ENCODE results near the gene TPGS1. TPM values are rescaled to one million over a fixed set of nuclear protein-coding genes. Genes with fewer than 3 reads are reported as not detected.

TPGS1 gene
- total RNA-seq, 4 donors from 2014 or later: 23.4 to 73.8 (median 62.1) TPM

DNA sequence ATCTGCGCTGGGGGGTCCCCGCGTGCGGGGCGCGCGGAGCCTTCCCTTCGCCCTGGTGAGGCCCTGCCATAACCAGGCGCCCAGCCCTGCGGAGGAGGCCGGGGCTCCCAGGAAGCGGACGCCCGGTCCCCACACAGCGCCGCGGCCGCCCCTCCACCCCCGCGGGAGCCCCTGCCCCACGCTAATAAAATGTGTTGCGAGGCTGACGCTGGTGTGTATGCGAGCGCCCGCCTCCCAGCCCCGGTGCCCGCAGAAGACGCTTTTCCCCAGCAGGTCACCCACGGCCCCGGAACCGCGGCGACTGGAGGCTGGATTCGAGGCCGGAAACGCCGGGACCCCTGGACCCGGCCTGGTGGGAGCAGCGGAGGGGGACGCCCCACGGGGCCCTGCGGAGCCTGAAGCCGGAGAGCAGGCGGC, 12.2 kb downstream of the TPGS1 start:
- H3K4me3 ChIP-seq (ENCODE audit: low read depth, poor library complexity, severe bottlenecking): no peak overlapping the region
- TF ChIP-seq POLR2A (IDR thresholded peaks at IDR 0.05): no peak
- TF ChIP-seq, protein P1, sequence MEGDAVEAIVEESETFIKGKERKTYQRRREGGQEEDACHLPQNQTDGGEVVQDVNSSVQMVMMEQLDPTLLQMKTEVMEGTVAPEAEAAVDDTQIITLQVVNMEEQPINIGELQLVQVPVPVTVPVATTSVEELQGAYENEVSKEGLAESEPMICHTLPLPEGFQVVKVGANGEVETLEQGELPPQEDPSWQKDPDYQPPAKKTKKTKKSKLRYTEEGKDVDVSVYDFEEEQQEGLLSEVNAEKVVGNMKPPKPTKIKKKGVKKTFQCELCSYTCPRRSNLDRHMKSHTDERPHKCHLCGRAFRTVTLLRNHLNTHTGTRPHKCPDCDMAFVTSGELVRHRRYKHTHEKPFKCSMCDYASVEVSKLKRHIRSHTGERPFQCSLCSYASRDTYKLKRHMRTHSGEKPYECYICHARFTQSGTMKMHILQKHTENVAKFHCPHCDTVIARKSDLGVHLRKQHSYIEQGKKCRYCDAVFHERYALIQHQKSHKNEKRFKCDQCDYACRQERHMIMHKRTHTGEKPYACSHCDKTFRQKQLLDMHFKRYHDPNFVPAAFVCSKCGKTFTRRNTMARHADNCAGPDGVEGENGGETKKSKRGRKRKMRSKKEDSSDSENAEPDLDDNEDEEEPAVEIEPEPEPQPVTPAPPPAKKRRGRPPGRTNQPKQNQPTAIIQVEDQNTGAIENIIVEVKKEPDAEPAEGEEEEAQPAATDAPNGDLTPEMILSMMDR (IDR thresholded peaks at IDR 0.05): no peak
- intact Hi-C loops (cut with DNase I; ENCODE audit: low total_unique reads): no loop called here
- 88 to 93% methylated on average over 19 to 41 of the region's 45 CpGs for WGBS, 2 donors
- DNase-seq (ENCODE audit: low spot score in 2 of 2): no peak

DNA sequence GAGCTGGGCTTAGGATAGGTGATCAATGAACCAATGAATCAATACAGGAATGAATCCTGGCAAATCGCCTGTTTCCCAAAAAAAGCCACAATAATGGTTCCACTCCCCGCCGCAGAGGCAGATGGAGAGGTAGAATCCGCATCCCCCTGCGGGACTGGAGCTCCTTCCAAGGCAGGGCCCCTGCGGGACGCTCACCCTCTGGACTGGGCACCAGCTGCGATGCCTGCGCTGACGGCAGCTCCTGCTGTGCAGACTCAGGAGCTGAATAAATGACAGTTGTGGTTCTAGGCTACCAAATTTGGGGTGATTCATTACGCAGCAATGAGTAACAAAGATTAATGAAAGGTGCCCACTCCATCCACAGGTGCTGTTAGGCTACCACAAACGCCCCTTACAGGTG, 15.4 kb downstream of the TPGS1 start:
- DNase-seq (ENCODE audit: low spot score in 2 of 2): no peak
- TF ChIP-seq POLR2A (IDR thresholded peaks at IDR 0.05): no peak
- TF ChIP-seq, protein P1 (IDR thresholded peaks at IDR 0.05): no peak
- 93 to 94% methylated on average over 12 of the region's 12 CpGs for WGBS, 2 donors

DNA sequence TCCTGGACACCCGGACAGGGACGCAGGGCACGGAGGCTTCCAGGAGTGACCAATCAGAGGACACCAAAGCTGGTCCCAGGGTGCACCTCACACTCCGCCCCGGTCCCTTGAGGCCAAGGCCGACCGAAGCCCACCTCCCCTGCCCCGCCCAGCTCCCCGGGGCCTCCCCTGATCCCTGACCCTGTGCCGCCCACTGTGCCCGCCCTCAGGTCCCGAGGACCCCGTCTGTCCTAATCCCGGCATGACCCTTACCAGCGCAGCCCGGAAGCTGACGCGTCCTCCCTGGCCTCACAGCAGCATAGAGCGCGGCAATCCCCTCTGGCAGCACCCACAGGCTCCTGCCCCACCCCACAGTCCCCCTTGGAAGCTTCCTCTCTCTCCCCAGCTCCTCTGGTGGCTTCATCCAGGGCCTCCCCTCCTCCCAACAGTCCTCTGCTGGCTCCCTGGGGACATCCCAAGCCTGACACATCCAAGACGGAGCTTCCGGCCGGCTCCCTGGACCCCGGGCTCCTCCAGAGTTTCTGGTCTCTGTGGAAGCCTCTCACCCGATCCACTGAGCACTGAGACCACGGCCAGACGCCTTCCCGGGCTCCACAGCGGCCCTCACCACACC, 16.9 kb downstream of the TPGS1 start:
- DNase-seq (ENCODE audit: low spot score in 2 of 2): no peak
- WGBS, 2 donors: 51 to 58% methylated on average over 20 to 29 of the region's 29 CpGs
- intact Hi-C loops (cut with DNase I; ENCODE audit: low total_unique reads): no loop called here
- TF ChIP-seq, protein P1 (IDR thresholded peaks at IDR 0.05): no peak
- no peak for TF ChIP-seq POLR2A (IDR thresholded peaks at IDR 0.05)
- H3K4me3 ChIP-seq (ENCODE audit: low read depth, poor library complexity, severe bottlenecking): no peak overlapping the region

More for the DNA sequence above, 15.4 kb downstream of the TPGS1 start:
- no peak overlapping the region for H3K4me3 ChIP-seq (ENCODE audit: low read depth, poor library complexity, severe bottlenecking)
- intact Hi-C loops (cut with DNase I; ENCODE audit: low total_unique reads): no loop called here

DNA sequence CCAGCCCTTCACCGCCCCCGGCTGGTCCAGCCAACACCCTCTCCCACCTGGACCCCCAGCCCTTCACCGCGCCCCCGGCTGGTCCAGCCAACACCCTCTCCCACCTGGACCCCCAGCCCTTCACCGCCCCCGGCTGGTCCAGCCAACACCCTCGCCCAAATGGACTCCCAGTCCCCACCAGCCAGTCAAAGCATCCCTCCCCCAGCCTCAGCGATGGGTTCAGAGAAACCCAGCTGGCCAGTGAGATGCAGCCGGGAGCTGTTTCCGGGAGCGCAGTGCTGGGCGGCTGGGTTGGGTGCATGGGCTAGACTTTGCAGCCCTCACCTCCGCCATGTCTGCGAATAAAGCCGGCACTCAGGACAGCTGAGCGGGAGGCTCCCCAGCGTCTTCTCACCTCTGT, 17.7 kb downstream of the TPGS1 start:
- intact Hi-C loops (cut with DNase I; ENCODE audit: low total_unique reads): no loop called here
- 70% methylated on average over 13 to 18 of the region's 18 CpGs for WGBS, 2 donors

DNA sequence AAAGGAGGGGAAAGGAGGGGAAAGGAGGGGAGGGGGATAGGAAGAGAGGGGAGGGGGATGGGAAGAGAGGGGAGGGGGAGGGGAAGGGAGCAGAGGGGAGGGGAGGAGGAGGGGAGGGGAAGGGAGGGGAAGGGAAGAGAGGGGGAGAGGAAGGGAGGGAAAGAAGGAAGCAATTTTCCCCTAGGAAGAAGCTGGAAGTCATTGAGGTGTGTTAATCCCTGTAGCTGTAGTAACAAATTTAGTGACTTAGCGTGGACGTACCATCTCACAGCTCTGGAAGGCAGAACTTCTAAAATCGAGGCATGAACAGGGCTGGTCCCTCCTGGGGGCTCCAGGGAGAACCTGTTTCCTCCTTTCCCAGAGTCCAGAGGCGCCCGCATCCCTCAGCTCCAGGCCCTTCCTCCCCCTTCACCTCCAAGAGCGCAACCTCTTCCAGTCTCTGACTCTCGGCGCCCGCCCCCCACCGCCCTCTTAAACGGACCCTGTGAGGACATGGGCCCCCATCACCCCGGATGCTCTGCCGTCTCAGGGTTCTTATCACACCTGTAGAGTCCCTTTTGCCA, 18.6 kb downstream of the TPGS1 start:
- H3K4me3 ChIP-seq (ENCODE audit: low read depth, poor library complexity, severe bottlenecking): no peak overlapping the region
- 42 to 49% methylated on average over 13 of the region's 13 CpGs for WGBS, 2 donors
- TF ChIP-seq, protein P1 (IDR thresholded peaks at IDR 0.05): no peak
- TF ChIP-seq POLR2A (IDR thresholded peaks at IDR 0.05): no peak
- DNase-seq (ENCODE audit: low spot score in 2 of 2): no peak
- intact Hi-C loops (cut with DNase I; ENCODE audit: low total_unique reads): no loop called here

More for the DNA sequence above, 17.7 kb downstream of the TPGS1 start:
- no peak overlapping the region for H3K4me3 ChIP-seq (ENCODE audit: low read depth, poor library complexity, severe bottlenecking)
- no peak for TF ChIP-seq POLR2A (IDR thresholded peaks at IDR 0.05)
- TF ChIP-seq, protein P1 (IDR thresholded peaks at IDR 0.05): no peak
- no peak for DNase-seq (ENCODE audit: low spot score in 2 of 2)

All from lower leg skin (tissue), 4 donors.